ENCODE data around the gene ENOPH1. TPM values are rescaled to one million over a fixed set of nuclear protein-coding genes. Genes with fewer than 3 reads are reported as not detected.

ENOPH1 gene
- total and polyA plus RNA-seq, 2 of the 13 experiments (the other 11 are each of a cell fraction or from before 2014, with no cell fraction given) = 15.5 to 64.3 TPM

DNA sequence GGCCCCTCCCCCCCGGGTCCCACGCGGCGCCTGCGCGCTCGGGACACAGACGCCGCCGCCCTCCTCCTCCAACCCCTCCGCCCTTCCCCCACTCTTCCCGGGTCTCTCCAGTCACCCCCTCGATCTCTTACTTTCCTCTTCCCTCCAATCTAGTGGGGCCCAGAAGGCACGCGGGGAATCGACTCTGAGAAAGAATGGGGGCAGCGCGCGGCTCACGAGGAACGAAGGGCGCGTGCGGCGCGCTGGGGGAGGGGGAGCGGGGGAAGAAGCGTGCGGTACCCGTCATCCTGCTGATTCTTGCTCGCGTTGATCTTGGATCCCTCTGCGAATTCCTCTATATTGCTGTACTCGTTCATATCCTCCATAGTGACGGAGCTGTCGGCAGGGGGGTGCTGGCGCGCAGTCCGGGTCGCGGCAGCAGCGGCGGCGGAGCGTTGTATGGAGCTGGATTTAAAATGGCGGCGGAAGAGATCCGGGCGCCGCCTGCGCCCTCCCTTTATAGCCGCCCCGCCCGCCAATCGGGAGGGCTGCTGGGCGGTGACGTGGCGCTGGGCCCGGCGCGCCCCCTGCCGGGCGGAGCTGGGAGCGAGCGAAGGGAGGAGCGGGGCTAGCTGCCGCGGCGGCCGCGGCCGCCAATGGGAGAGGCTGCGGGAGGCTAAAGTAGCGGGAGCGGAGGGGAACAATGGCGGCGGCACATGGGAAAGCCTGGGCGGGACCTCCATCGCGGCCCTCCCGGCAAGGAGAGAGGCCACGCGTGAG, 1.2 kb upstream of the ENOPH1 start (continued):
- TF ChIP-seq, protein P1, sequence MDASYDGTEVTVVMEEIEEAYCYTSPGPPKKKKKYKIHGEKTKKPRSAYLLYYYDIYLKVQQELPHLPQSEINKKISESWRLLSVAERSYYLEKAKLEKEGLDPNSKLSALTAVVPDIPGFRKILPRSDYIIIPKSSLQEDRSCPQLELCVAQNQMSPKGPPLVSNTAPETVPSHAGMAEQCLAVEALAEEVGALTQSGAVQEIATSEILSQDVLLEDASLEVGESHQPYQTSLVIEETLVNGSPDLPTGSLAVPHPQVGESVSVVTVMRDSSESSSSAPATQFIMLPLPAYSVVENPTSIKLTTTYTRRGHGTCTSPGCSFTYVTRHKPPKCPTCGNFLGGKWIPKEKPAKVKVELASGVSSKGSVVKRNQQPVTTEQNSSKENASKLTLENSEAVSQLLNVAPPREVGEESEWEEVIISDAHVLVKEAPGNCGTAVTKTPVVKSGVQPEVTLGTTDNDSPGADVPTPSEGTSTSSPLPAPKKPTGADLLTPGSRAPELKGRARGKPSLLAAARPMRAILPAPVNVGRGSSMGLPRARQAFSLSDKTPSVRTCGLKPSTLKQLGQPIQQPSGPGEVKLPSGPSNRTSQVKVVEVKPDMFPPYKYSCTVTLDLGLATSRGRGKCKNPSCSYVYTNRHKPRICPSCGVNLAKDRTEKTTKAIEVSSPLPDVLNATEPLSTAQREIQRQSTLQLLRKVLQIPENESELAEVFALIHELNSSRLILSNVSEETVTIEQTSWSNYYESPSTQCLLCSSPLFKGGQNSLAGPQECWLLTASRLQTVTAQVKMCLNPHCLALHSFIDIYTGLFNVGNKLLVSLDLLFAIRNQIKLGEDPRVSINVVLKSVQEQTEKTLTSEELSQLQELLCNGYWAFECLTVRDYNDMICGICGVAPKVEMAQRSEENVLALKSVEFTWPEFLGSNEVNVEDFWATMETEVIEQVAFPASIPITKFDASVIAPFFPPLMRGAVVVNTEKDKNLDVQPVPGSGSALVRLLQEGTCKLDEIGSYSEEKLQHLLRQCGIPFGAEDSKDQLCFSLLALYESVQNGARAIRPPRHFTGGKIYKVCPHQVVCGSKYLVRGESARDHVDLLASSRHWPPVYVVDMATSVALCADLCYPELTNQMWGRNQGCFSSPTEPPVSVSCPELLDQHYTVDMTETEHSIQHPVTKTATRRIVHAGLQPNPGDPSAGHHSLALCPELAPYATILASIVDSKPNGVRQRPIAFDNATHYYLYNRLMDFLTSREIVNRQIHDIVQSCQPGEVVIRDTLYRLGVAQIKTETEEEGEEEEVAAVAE (CRISPR knock-in tag; IDR thresholded peaks at IDR 0.05; ENCODE audit: borderline replicate concordance) = no peak
- TF ChIP-seq MYC (CRISPR knock-in tag; IDR thresholded peaks at IDR 0.05; ENCODE audit: borderline replicate concordance) (peak; percentile 81; the same call in 1 of the 2 replicates), MEIS2 (CRISPR knock-in tag; IDR thresholded peaks at IDR 0.05) (no peak; the same call in 1 of the 2 replicates), ZNF792 (CRISPR knock-in tag; IDR thresholded peaks at IDR 0.05) (peak; percentile 39; the same call in 1 of the 2 replicates), ZNF460 (CRISPR knock-in tag; IDR thresholded peaks at IDR 0.05; ENCODE audit: borderline replicate concordance) (no peak), GMEB1 (CRISPR knock-in tag; IDR thresholded peaks at IDR 0.05; ENCODE audit: borderline replicate concordance) (peak; percentile 53; the same call in 1 of the 2 replicates), ZMYM4 (CRISPR knock-in tag; IDR thresholded peaks at IDR 0.05) (peak; percentile 90), KDM1A (CRISPR knock-in tag; IDR thresholded peaks at IDR 0.05) (no peak), ZNF235 (CRISPR knock-in tag; IDR thresholded peaks at IDR 0.05; ENCODE audit: borderline replicate concordance) (peak; percentile 52; the same call in 1 of the 2 replicates), SRSF9 (IDR thresholded peaks at IDR 0.05; ENCODE audit: borderline replicate concordance, insufficient read depth, low read depth, low read length, poor library complexity, severe bottlenecking) (no peak), FOSL2 (CRISPR knock-in tag; IDR thresholded peaks at IDR 0.05) (peak; percentile 46), JUND (CRISPR knock-in tag; IDR thresholded peaks at IDR 0.05) (0 out of 2 replicates have a peak, but pooled peaks have one; percentile 29), KDM5A (IDR thresholded peaks at IDR 0.05; ENCODE audit: borderline replicate concordance, low read length) (peak; percentile 33; the same call in 1 of the 2 replicates), ZNF317 (CRISPR knock-in tag; IDR thresholded peaks at IDR 0.05) (peak; percentile 59; the same call in 1 of the 2 replicates), SPEN (CRISPR knock-in tag; IDR thresholded peaks at IDR 0.05; ENCODE audit: low read depth) (peak; percentile 74; the same call in 1 of the 2 replicates), TBP (CRISPR knock-in tag; IDR thresholded peaks at IDR 0.05) (no peak), MBD4 (IDR thresholded peaks at IDR 0.05; ENCODE audit: borderline replicate concordance, low read length) (no peak), CCDC6 (CRISPR knock-in tag; IDR thresholded peaks at IDR 0.05) (no peak; the same call in 1 of the 2 replicates), ZFP91 (CRISPR knock-in tag; IDR thresholded peaks at IDR 0.05; ENCODE audit: borderline replicate concordance) (0 out of 2 replicates have a peak, but pooled peaks have one; percentile 67), HNRNPL (IDR thresholded peaks at IDR 0.05; ENCODE audit: low read depth, low read length) (no peak), ASH2L (IDR thresholded peaks at IDR 0.05; ENCODE audit: insufficient read length, low read depth, low read length) (peak; percentile 90), RFXANK (CRISPR knock-in tag; IDR thresholded peaks at IDR 0.05) (peak; percentile 76; the same call in 1 of the 2 replicates)
